K562 (cell line): ENCODE data around the gene FBLIM1. TPM values are rescaled to one million over a fixed set of nuclear protein-coding genes. Genes with fewer than 3 reads are reported as not detected.
A peak's percentile ranks its signal among the peaks of the same experiment; 100 is the strongest.

Experiments
- ATF1 ChIP-seq, 2 experiments: fragments of 450-650 bp in 1 of 2; IDR thresholded peaks; 2 replicates each; pipeline ENCODE4 v1.6.1; 2016; ENCODE audit warnings: missing compliant biosample characterization in 1 of 2, missing genetic modification characterization in 1 of 2
- BRD9 ChIP-seq: fragments of 450-650 bp; IDR thresholded peaks from 2 replicates; pipeline ENCODE4 v1.6.1; 2018; ENCODE audit warnings: low read depth; ENCODE audit not compliant: partially characterized antibody
- CGGBP1 ChIP-seq: fragments of 250-450 bp; sonication (Bioruptor Pico); IDR thresholded peaks from 2 replicates; pipeline ENCODE4 v1.9.0; 2021; ENCODE audit warnings: mild to moderate bottlenecking
- DMBX1 ChIP-seq: fragments of 250-450 bp; sonication (Bioruptor Pico); IDR thresholded peaks from 2 replicates; pipeline ENCODE4 v1.8.0; 2022; ENCODE audit warnings: inconsistent platforms, mild to moderate bottlenecking, moderate library complexity, borderline replicate concordance
- EP300 ChIP-seq: IDR thresholded peaks from 2 replicates; pipeline ENCODE4 v1.6.1; 2012; ENCODE audit warnings: low read length, improper control_type of control experiment
- MEIS2 ChIP-seq: fragments of 450-650 bp; IDR thresholded peaks from 2 replicates; pipeline ENCODE4 v1.6.1; 2014; ENCODE audit warnings: mild to moderate bottlenecking; ENCODE audit not compliant: partially characterized antibody
- MTA3 ChIP-seq: fragments of 450-650 bp; formaldehyde crosslinking; IDR thresholded peaks from 2 replicates; pipeline ENCODE4 v1.6.1; 2017; ENCODE audit warnings: mild to moderate bottlenecking, borderline replicate concordance
- NFRKB ChIP-seq: fragments of 450-650 bp; IDR thresholded peaks from 2 replicates; pipeline ENCODE4 v1.6.1; 2016; ENCODE audit warnings: low read depth
- NRF1 ChIP-seq, 2 experiments: fragments of 450-650 bp; IDR thresholded peaks in 1 of 2; conservative IDR thresholded peaks in 1 of 2; 2 replicates each; pipeline ENCODE4 v1.6.1; 2014; ENCODE audit warnings: mild to moderate bottlenecking in 2 of 2
- POLR2A ChIP-seq: fragments of 450-650 bp; conservative IDR thresholded peaks from 2 replicates; pipeline ENCODE4 v1.6.1; 2016
- SAP30 ChIP-seq: fragments of 200-600 bp; sonication (generic); IDR thresholded peaks from 2 replicates; pipeline ENCODE4 v1.6.1; 2012; ENCODE audit warnings: borderline replicate concordance, low read depth, mild to moderate bottlenecking, moderate library complexity, low read length, control low read depth, inconsistent platforms; ENCODE audit not compliant: insufficient read depth, poor library complexity, severe bottlenecking
- SIN3B ChIP-seq: fragments of 450-650 bp; IDR thresholded peaks from 2 replicates; pipeline ENCODE4 v1.6.1; 2017; ENCODE audit warnings: low read depth, mild to moderate bottlenecking, moderate library complexity
- SP1 ChIP-seq: sonication (generic); formaldehyde crosslinking; IDR thresholded peaks from 2 replicates; pipeline ENCODE4 v1.8.1; 2022; ENCODE audit warnings: mild to moderate bottlenecking, missing genetic modification reagents
- SREBF1 ChIP-seq: fragments of 150-350 bp; IDR thresholded peaks from 2 replicates; pipeline ENCODE4 v1.6.1; 2014; ENCODE audit warnings: antibody characterized with exemption, low read depth, low read length, borderline replicate concordance
- TRIM28 ChIP-seq: fragments of 450-650 bp; IDR thresholded peaks from 2 replicates; pipeline ENCODE4 v1.6.1; 2017
- ZNF354B ChIP-seq: fragments of 250-450 bp; sonication (Bioruptor Pico); IDR thresholded peaks from 2 replicates; pipeline ENCODE4 v1.4.0; 2020
- polyA plus RNA-seq, 8 experiments: library from polyadenylated mRNA; depleted of rRNA in 4 of 8; stranded (reverse) in 5 of 8; unstranded in 3 of 8; fragments of >200 nt; fragmentation: Nextera tagmentation in 2 of 8; fragmentation: Illumina TruSeq in 1 of 8; extraction: Ambion mirVana in 2 of 8; extraction: Trizol in 1 of 8; gene quantifications; 2 replicates each; pipeline versions ENCODE4 v1.2.1 to v1.2.3, GENCODE V29; 2011 to 2014; ENCODE audit warnings: inconsistent platforms in 1 of 8, missing spikeins in 1 of 8
- total RNA-seq, 7 experiments: library from RNA; depleted of rRNA in 6 of 7; stranded (reverse); fragments of >200 nt in 6 of 7; fragmentation: Illumina TruSeq in 2 of 7; extraction: Trizol in 2 of 7; gene quantifications; 2 replicates each; pipeline versions ENCODE4 v1.2.1 to v1.2.3, GENCODE V29; 2011 to 2021; ENCODE audit warnings: low replicate concordance in 1 of 7
- TF ChIP-seq, protein P1 (sequence below): fragments of 450-650 bp; IDR thresholded peaks from 2 replicates; pipeline ENCODE4 v1.7.1; 2018; ENCODE audit warnings: mild to moderate bottlenecking, low read depth; ENCODE audit not compliant: partially characterized antibody
- TF ChIP-seq, protein P2 (sequence below): fragments of 250-450 bp; sonication (Bioruptor Pico); IDR thresholded peaks from 2 replicates; pipeline ENCODE4 v1.9.0; 2021; ENCODE audit warnings: mild to moderate bottlenecking, inconsistent platforms
- TF ChIP-seq, protein P3 (sequence below): fragments of 450-650 bp; IDR thresholded peaks from 2 replicates; pipeline ENCODE4 v1.6.1; 2016; ENCODE audit warnings: low read depth, mild to moderate bottlenecking, moderate library complexity
- TF ChIP-seq, protein P4 (sequence below), 3 experiments: IDR thresholded peaks in 2 of 3; conservative IDR thresholded peaks in 1 of 3; 2 replicates each; pipeline ENCODE4 v1.5.1; 2011 to 2012; ENCODE audit warnings: low read length in 3 of 3, mild to moderate bottlenecking in 3 of 3, control low read depth in 2 of 3, improper control_type of control experiment in 1 of 3, inconsistent platforms in 1 of 3, low read depth in 1 of 3, mixed read lengths in 1 of 3, moderate library complexity in 1 of 3; ENCODE audit not compliant: insufficient read depth in 2 of 3

Gene FBLIM1
- total and polyA plus RNA-seq, 9 of the 15 experiments (the other 6 are each of a cell fraction or from before 2014, with no cell fraction given), result 0.14 to 0.24 TPM; not detected in 7

DNA sequence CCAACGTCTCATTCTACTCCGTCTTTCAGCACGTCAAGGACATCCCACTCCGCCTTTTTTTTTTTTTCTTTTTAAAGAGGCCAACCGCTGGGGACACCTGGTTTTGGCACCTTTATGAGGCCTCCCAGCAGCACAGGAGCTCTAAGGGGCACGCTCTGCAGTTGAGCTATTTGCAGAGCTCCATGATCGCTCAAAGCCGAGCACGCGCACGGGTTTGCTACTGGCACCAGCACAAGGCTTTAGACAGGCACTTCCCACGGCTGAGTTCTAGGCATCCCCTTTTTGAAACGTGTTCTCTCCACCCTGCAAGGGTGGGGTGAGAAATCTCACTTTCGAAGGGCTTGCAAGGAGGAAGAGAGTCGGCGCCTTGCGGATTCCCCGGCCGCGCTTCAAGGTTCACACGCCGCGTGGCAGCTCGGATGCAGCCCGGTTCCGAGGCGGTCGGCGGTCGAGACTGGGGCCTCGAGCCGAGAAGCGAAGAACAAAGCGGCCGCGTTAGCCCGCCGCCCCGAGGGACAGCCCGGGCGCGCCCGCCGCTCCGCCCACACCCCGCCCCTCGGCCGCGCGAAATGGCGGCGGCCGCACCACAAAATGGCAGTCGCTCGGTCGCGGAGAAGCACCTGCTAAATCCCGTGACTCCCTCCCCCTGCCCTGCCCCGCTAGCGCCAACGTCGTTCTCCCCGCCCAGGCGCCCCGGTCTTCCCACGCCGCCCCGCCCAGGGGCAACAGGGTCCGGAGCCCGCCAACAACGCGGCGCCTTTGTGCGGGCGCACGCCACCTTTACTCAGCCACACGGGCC, 76.0 kb downstream of the FBLIM1 start (continued):
- TF ChIP-seq, protein P1, sequence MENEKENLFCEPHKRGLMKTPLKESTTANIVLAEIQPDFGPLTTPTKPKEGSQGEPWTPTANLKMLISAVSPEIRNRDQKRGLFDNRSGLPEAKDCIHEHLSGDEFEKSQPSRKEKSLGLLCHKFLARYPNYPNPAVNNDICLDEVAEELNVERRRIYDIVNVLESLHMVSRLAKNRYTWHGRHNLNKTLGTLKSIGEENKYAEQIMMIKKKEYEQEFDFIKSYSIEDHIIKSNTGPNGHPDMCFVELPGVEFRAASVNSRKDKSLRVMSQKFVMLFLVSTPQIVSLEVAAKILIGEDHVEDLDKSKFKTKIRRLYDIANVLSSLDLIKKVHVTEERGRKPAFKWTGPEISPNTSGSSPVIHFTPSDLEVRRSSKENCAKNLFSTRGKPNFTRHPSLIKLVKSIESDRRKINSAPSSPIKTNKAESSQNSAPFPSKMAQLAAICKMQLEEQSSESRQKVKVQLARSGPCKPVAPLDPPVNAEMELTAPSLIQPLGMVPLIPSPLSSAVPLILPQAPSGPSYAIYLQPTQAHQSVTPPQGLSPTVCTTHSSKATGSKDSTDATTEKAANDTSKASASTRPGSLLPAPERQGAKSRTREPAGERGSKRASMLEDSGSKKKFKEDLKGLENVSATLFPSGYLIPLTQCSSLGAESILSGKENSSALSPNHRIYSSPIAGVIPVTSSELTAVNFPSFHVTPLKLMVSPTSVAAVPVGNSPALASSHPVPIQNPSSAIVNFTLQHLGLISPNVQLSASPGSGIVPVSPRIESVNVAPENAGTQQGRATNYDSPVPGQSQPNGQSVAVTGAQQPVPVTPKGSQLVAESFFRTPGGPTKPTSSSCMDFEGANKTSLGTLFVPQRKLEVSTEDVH, result peak; percentile 35
- TF ChIP-seq SAP30 (peak; percentile 92), POLR2A (peak; percentile 89), MTA3 (peak; percentile 78), EP300 (peak; percentile 32), TRIM28 (peak; percentile 72), NRF1 (conservative IDR thresholded peaks at IDR 0.05 in 1 of 2, IDR thresholded peaks at IDR 0.05 in 1 of 2) (peak; percentile 84 to 86), CGGBP1 (no peak), NFRKB (peak; percentile 69), SREBF1 (no peak), DMBX1 (CRISPR knock-in tag) (peak; percentile 83), MEIS2 (peak; percentile 93), SP1 (CRISPR knock-in tag) (peak; percentile 90), ZNF354B (no peak), SIN3B (0 out of 2 replicates have a peak, but pooled peaks have one; percentile 33), ATF1 (CRISPR knock-in tag; IDR thresholded peaks at IDR 0.05) (peak; percentile 20; the same call in 1 of the 2 replicates), ATF1 (tag; IDR thresholded peaks at IDR 0.05) (peak; percentile 88), BRD9 (peak; percentile 82)
- TF ChIP-seq, protein P2, sequence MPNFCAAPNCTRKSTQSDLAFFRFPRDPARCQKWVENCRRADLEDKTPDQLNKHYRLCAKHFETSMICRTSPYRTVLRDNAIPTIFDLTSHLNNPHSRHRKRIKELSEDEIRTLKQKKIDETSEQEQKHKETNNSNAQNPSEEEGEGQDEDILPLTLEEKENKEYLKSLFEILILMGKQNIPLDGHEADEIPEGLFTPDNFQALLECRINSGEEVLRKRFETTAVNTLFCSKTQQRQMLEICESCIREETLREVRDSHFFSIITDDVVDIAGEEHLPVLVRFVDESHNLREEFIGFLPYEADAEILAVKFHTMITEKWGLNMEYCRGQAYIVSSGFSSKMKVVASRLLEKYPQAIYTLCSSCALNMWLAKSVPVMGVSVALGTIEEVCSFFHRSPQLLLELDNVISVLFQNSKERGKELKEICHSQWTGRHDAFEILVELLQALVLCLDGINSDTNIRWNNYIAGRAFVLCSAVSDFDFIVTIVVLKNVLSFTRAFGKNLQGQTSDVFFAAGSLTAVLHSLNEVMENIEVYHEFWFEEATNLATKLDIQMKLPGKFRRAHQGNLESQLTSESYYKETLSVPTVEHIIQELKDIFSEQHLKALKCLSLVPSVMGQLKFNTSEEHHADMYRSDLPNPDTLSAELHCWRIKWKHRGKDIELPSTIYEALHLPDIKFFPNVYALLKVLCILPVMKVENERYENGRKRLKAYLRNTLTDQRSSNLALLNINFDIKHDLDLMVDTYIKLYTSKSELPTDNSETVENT (CRISPR knock-in tag), result peak; percentile 89
- TF ChIP-seq, protein P3, sequence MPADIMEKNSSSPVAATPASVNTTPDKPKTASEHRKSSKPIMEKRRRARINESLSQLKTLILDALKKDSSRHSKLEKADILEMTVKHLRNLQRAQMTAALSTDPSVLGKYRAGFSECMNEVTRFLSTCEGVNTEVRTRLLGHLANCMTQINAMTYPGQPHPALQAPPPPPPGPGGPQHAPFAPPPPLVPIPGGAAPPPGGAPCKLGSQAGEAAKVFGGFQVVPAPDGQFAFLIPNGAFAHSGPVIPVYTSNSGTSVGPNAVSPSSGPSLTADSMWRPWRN, result peak; percentile 22; the same call in 1 of the 2 replicates
- TF ChIP-seq, protein P4, sequence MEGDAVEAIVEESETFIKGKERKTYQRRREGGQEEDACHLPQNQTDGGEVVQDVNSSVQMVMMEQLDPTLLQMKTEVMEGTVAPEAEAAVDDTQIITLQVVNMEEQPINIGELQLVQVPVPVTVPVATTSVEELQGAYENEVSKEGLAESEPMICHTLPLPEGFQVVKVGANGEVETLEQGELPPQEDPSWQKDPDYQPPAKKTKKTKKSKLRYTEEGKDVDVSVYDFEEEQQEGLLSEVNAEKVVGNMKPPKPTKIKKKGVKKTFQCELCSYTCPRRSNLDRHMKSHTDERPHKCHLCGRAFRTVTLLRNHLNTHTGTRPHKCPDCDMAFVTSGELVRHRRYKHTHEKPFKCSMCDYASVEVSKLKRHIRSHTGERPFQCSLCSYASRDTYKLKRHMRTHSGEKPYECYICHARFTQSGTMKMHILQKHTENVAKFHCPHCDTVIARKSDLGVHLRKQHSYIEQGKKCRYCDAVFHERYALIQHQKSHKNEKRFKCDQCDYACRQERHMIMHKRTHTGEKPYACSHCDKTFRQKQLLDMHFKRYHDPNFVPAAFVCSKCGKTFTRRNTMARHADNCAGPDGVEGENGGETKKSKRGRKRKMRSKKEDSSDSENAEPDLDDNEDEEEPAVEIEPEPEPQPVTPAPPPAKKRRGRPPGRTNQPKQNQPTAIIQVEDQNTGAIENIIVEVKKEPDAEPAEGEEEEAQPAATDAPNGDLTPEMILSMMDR (IDR thresholded peaks at IDR 0.05 in 2 of 3, conservative IDR thresholded peaks at IDR 0.05 in 1 of 3; ENCODE audit: insufficient read depth in 2 of 3, low read depth in 1 of 3, low read length in 3 of 3), result peak in 1 of 3 experiments; percentile 1; a peak in 1 of 6 replicates
